Measurements from ENCODE around the gene ARF3.

The ARF3 gene

DNA sequence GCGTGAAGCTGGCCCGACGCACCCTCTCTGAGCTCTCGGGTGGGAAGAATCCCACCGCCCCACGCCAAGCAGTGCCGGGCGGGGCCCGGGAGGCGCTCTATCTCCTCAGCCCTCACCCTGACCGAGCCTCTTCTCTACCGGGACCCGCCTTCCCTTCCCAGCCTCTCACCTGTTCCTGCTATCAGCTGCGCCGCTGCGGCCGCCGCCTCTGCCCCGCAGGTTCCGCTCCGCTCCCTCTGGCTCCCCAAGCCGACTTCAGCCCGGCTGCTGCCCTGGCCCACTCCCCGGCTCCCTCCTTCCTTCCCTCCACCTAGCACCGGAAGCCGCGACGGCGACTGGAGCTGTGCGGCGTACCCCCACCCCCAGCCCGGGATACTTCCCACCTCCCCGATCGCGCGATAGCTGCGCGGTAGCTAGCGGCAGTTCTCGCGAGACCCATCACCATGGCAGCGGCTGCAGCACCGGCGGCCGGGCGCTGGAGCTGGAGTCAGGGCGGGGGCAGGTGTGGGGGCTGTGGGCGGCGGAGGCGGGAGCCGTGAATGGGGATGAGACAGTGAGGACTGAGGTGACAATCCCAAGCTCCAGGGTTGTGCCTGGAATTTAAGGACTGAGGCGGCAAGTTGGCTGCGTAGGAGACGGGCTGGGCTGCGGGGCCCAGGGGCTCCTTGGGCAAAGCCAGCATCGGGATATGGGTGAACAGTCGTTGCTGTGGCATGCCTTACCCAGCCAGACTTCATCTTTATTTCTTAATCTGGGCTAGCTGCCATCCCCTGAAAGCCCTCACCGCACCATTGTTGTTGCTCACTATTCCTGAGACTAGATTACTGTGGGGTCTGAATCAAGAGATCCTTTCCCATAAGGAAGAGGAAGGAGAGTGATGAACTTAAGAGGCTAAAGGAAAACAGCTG lies at the start of gene ARF3:
Gene ARF3 (minus strand): TSS at position 347 of the 908 bp plus-strand sequence. CDS start 16,392 bp downstream, outside the sequence.
- peak within 1 kb of the TSS; percentile 95 for H3K4me3 ChIP-seq
- TF ChIP-seq EZH2 (IDR thresholded peaks at IDR 0.05) (no peak), FOXP2 (optimal IDR thresholded peaks at IDR 0.05; ENCODE audit: control extremely low read depth, extremely low read length, insufficient read depth) (no peak), POLR2AphosphoS5 (IDR thresholded peaks at IDR 0.05; ENCODE audit: borderline replicate concordance, low read depth, low read length) (peak; percentile 89)
- H3K27ac ChIP-seq = peak within 1 kb of the TSS; percentile 64
- no peaks in the 10 kb centered on the region for H3K9me3 ChIP-seq (ENCODE audit: low read depth, low read length)
- peaks cover 29% of the 10 kb centered on the region for H3K36me3 ChIP-seq (ENCODE audit: insufficient read depth, low read length)
- peak within 1 kb of the TSS; percentile 88 for H3K9ac ChIP-seq (ENCODE audit: insufficient read length)
- peak; percentile 6 for DNase-seq (ENCODE audit: low read depth, low spot score)

GRCh38 chr12:49000346-49000745 lies 43.1 kb upstream of the ARF3 start:
- Histone ChIP-seq H3K27ac (no peak overlapping the region), H3K4me3 (no peak overlapping the region), H3K9ac (ENCODE audit: insufficient read length) (no peak overlapping the region), H3K9me3 (ENCODE audit: low read depth, low read length) (no peaks in the 10 kb centered on the region), H3K36me3 (ENCODE audit: insufficient read depth, low read length) (peaks cover 20% of the 10 kb centered on the region)
- TF ChIP-seq FOXP2 (optimal IDR thresholded peaks at IDR 0.05; ENCODE audit: control extremely low read depth, extremely low read length, insufficient read depth) (no peak), EZH2 (IDR thresholded peaks at IDR 0.05) (no peak), POLR2AphosphoS5 (IDR thresholded peaks at IDR 0.05; ENCODE audit: borderline replicate concordance, low read depth, low read length) (no peak)
- no peak for DNase-seq (ENCODE audit: low read depth, low spot score)

GRCh38 chr12:48999371-49000131 lies 42.3 kb upstream of the ARF3 start, which contains the start of gene DDN:
Gene DDN, minus strand, starts transcription at chr12:48999375. Its CDS starts 88 bp downstream, at chr12:48999287.
- Histone ChIP-seq H3K36me3 (ENCODE audit: insufficient read depth, low read length) (peaks cover 12% of the 10 kb centered on the region; the same call in 1 of the 2 replicates), H3K9me3 (ENCODE audit: low read depth, low read length) (no peaks in the 10 kb centered on the region), H3K27ac (no peak within 1 kb of the TSS), H3K4me3 (peak within 1 kb of the TSS; percentile 82), H3K9ac (ENCODE audit: insufficient read length) (peak within 1 kb of the TSS; percentile 67)
- no peak for DNase-seq (ENCODE audit: low read depth, low spot score)
- TF ChIP-seq FOXP2 (optimal IDR thresholded peaks at IDR 0.05; ENCODE audit: control extremely low read depth, extremely low read length, insufficient read depth) = no peak
- no peak for TF ChIP-seq EZH2 (IDR thresholded peaks at IDR 0.05)
- no peak; the same call in 1 of the 2 replicates for TF ChIP-seq POLR2AphosphoS5 (IDR thresholded peaks at IDR 0.05; ENCODE audit: borderline replicate concordance, low read depth, low read length)

DNA sequence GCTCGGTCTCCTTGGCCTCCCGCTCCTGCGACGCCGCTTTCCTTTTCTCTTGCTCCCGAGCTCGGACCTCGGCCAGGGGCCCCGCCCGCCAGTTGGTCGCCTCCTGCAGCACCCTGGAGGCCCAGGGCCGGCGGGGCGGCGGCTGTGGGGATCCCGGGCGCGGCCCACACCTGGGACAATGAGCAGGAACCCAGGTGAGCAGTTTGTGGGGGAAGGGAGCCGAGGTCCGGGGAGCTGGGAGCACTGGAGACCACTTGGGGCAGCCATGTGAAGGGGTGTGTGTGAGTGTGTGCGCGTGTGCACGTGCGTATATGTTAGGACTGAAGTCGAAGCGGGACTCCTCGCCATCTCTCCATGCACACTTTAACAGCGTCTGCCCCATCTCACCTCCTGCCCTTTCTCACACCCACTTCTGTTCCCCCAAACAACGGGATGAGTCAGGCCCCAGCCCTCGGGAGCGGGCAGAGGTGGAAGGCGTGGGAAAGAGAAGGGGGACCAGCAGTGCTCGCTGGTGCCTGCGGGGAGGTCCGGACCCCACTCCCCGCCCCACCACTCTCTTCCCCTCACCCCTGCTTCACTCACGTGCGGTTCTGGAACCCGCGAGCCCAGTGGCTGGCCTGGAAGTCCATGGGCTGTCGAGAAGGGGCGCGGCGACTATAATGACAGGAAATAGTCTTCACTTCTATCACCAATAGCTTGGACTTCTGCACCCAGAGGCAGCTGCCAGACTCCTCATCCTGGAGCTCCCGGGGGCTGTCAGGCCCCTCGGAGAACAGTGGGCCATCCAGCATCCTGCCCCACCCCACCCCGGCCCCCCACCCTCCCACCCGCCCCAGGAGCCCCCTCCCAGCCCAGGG lies 41.4 kb upstream of the ARF3 start:
- no peak for TF ChIP-seq EZH2 (IDR thresholded peaks at IDR 0.05)
- TF ChIP-seq POLR2AphosphoS5 (IDR thresholded peaks at IDR 0.05; ENCODE audit: borderline replicate concordance, low read depth, low read length) = no peak
- no peak for TF ChIP-seq FOXP2 (optimal IDR thresholded peaks at IDR 0.05; ENCODE audit: control extremely low read depth, extremely low read length, insufficient read depth)
- Histone ChIP-seq H3K9me3 (ENCODE audit: low read depth, low read length) (no peaks in the 10 kb centered on the region), H3K9ac (ENCODE audit: insufficient read length) (no peak overlapping the region), H3K36me3 (ENCODE audit: insufficient read depth, low read length) (peaks cover 11% of the 10 kb centered on the region; the same call in 1 of the 2 replicates), H3K4me3 (peak overlapping the region; percentile 82), H3K27ac (no peak overlapping the region)
- DNase-seq (ENCODE audit: low read depth, low spot score) = no peak

- TF ChIP-seq POLR2AphosphoS5 (IDR thresholded peaks at IDR 0.05; ENCODE audit: borderline replicate concordance, low read depth, low read length) (no peak), FOXP2 (optimal IDR thresholded peaks at IDR 0.05; ENCODE audit: control extremely low read depth, extremely low read length, insufficient read depth) (no peak), EZH2 (IDR thresholded peaks at IDR 0.05) (no peak)
- Histone ChIP-seq H3K4me3 (no peak overlapping the region), H3K9me3 (ENCODE audit: low read depth, low read length) (no peaks in the 10 kb centered on the region), H3K36me3 (ENCODE audit: insufficient read depth, low read length) (peaks cover 8% of the 10 kb centered on the region; the same call in 1 of the 2 replicates), H3K27ac (no peak overlapping the region), H3K9ac (ENCODE audit: insufficient read length) (no peak overlapping the region)
- DNase-seq (ENCODE audit: low read depth, low spot score) = no peak
Measured at GRCh38 chr12:48997719-48998496, 40.6 kb upstream of the ARF3 start.

DNA sequence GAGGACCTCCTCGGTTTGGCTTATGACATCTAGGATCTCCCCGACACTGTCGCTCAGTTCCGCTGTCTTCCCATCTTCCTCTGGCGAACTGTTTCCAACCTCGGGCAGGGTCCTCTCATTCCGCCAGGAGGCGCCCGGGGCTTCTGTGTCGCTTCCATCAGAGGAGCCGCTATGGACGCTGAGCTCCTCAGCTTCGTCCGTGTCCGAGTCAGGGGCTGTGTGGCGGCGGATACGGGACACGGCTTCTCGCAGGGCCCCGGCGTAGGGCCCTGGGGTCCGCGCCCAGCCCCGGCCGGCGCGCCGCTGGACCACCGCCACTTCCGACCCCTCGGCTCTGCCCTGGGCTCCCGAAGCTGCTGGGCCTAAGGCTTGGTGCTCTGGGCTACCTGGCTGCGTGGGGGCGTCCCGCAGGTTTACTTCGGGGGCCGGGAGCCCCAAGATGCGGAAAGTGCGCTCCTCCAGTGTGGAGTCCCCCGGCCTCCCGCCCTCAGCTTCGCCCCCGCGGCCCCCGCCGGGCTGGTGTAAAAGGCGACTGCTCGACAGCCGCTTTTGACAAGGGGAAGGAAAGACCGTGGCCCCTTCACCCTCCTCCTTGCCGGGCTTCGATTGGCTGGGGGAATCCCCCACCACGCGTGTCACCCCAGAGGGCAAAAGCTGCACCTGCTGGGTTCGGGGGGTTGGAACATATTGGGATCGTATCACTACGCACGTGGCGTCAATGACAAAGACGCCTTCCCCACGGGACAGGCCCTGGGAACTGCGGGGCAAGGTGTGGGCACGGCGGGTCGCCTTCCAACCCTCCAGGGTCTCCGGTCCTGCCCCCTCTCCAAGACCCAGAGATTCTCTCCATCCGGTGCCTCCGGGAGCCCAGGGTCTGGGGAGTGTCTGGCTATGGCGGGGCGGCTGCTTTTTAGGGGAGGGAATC lies 39.8 kb upstream of the ARF3 start:
- Histone ChIP-seq H3K36me3 (ENCODE audit: insufficient read depth, low read length) (no peaks in the 10 kb centered on the region; the same call in 1 of the 2 replicates), H3K27ac (no peak overlapping the region), H3K4me3 (peak overlapping the region; percentile 34), H3K9me3 (ENCODE audit: low read depth, low read length) (no peaks in the 10 kb centered on the region), H3K9ac (ENCODE audit: insufficient read length) (no peak overlapping the region)
- DNase-seq (ENCODE audit: low read depth, low spot score) = no peak
- TF ChIP-seq FOXP2 (optimal IDR thresholded peaks at IDR 0.05; ENCODE audit: control extremely low read depth, extremely low read length, insufficient read depth) = no peak
- TF ChIP-seq POLR2AphosphoS5 (IDR thresholded peaks at IDR 0.05; ENCODE audit: borderline replicate concordance, low read depth, low read length) = no peak; the same call in 1 of the 2 replicates
- TF ChIP-seq EZH2 (IDR thresholded peaks at IDR 0.05) = no peak

All from SK-N-MC (cell line).